GM12878 (cell line): ENCODE results near the gene PCBD1. TPM values are rescaled to one million over a fixed set of nuclear protein-coding genes. Genes with fewer than 3 reads are reported as not detected.
A peak's percentile ranks its signal among the peaks of the same experiment; 100 is the strongest.

Experiments used
- ATAC-seq: fragments of 200-7000 bp; cut with Tn5 transposase; 3 replicates; pipeline ENCODE4 v1.9.1; 2020; ENCODE audit warnings: mild to moderate bottlenecking, moderate library complexity
- BruUV-seq: library from RNA; stranded (reverse); fragments of 400-500 nt; replicated peaks from 2 replicates; lab custom pipeline; 2021; lab: Mats Ljungman, UMichigan
- CTCF ChIA-PET: fragments of 300-600 bp; sonication (Branson Sonifier 250); formaldehyde crosslinking; extraction: SDS; loops from one replicate; lab custom pipeline; 2021; ENCODE audit warnings: inconsistent platforms; lab: Yijun Ruan, JAX
- POLR2A ChIA-PET: fragments of 350-600 bp; formaldehyde crosslinking; extraction: SDS; loops from one replicate; lab custom pipeline; 2021; ENCODE audit warnings: inconsistent platforms; lab: Charles Lee
- RAD21 ChIA-PET: fragments of 300-600 bp; sonication (Branson Sonifier 250); formaldehyde crosslinking; loops from one replicate; lab custom pipeline; 2023; ENCODE audit warnings: antibody characterized with exemption; ENCODE audit not compliant: unreplicated experiment; lab: Charles Lee
- SMC1A ChIA-PET: fragments of 300-600 bp; sonication (Branson Sonifier 250); formaldehyde crosslinking; loops from one replicate; lab custom pipeline; 2023; ENCODE audit not compliant: unreplicated experiment, uncharacterized antibody; lab: Charles Lee
- DNase-seq: peaks from one replicate; pipeline ENCODE4 v3.0.0-alpha.2; 2011; ENCODE audit warnings: low read depth, low spot score
- FAIRE-seq: peaks from 3 replicates; lab custom pipeline; 2011; peaks lifted over from hg19 to GRCh38; lab: Jason Lieb, UNC
- H2AFZ ChIP-seq: 2 replicates; pipeline ENCODE4 v1.6.0; 2011; ENCODE audit warnings: low read depth, low read length, control low read depth; ENCODE audit not compliant: control insufficient read depth
- H3K27ac ChIP-seq: 2 replicates; pipeline ENCODE4 v1.5.1; 2011; ENCODE audit warnings: control low read depth; ENCODE audit not compliant: control insufficient read depth, insufficient read depth
- H3K27me3 ChIP-seq, 2 experiments: replicated peaks in 1 of 2; 2 replicates each; pipeline versions ENCODE4 v1.6.0 to v1.6.1; 2011; ENCODE audit warnings: low read length in 1 of 2; ENCODE audit not compliant: control insufficient read depth in 2 of 2, insufficient read depth in 2 of 2
- H3K36me3 ChIP-seq, 2 experiments: 2 replicates each; pipeline ENCODE4 v1.5.1; 2011; ENCODE audit warnings: low read length in 1 of 2; ENCODE audit not compliant: control insufficient read depth in 2 of 2, insufficient read depth in 2 of 2
- H3K4me1 ChIP-seq: 2 replicates; pipeline ENCODE4 v1.6.1; 2011; ENCODE audit warnings: mild to moderate bottlenecking, low read length, moderate library complexity, mixed read lengths; ENCODE audit not compliant: control insufficient read depth, insufficient read depth
- H3K4me2 ChIP-seq: 2 replicates; pipeline ENCODE4 v1.6.0; 2011; ENCODE audit warnings: control low read depth; ENCODE audit not compliant: control insufficient read depth, insufficient read depth
- H3K4me3 ChIP-seq: fragments of 200-600 bp; sonication (generic); 2 replicates; pipeline ENCODE4 v1.5.1; 2016
- H3K79me2 ChIP-seq: 2 replicates; pipeline ENCODE4 v1.6.0; 2011; ENCODE audit warnings: low read length; ENCODE audit not compliant: control insufficient read depth, insufficient read depth
- H3K9ac ChIP-seq: 2 replicates; pipeline ENCODE4 v1.8.0; 2011; ENCODE audit warnings: low read length, control low read depth, mixed read lengths; ENCODE audit not compliant: control insufficient read depth, insufficient read depth
- H3K9me3 ChIP-seq: replicated peaks from 3 replicates; pipeline ENCODE4 v1.5.1; 2011; ENCODE audit warnings: mild to moderate bottlenecking, low read length; ENCODE audit not compliant: control insufficient read depth, insufficient read depth
- H4K20me1 ChIP-seq: 2 replicates; pipeline ENCODE4 v1.6.0; 2011; ENCODE audit not compliant: control insufficient read depth, insufficient read depth
- ASH2L ChIP-seq: fragments of 300-600, 200-600 bp; sonication (generic); IDR thresholded peaks from 2 replicates; pipeline ENCODE4 v1.6.1; 2017; ENCODE audit warnings: low read depth, mild to moderate bottlenecking, borderline replicate concordance
- BCL11A ChIP-seq: IDR thresholded peaks from 2 replicates; pipeline ENCODE4 v1.6.1; 2011; ENCODE audit warnings: low read depth, low read length
- CBFB ChIP-seq: IDR thresholded peaks from 2 replicates; pipeline ENCODE4 v1.6.1; 2016; ENCODE audit warnings: antibody characterized with exemption, low read depth
- CBX5 ChIP-seq: sonication (generic); IDR thresholded peaks from 2 replicates; pipeline ENCODE4 v1.6.1; 2016; ENCODE audit warnings: low read depth, moderate library complexity, mild to moderate bottlenecking, inconsistent platforms
- CHD4 ChIP-seq: fragments of 200-600 bp; sonication (generic); IDR thresholded peaks from 2 replicates; pipeline ENCODE4 v1.6.1; 2016; ENCODE audit warnings: mild to moderate bottlenecking
- HCFC1 ChIP-seq: fragments of 150-350 bp; IDR thresholded peaks from 2 replicates; pipeline ENCODE4 v1.6.1; 2014; ENCODE audit warnings: low read length
- KDM1A ChIP-seq: fragments of 200-600 bp; sonication (generic); IDR thresholded peaks from 2 replicates; pipeline ENCODE4 v1.6.1; 2016; ENCODE audit warnings: borderline replicate concordance
- KLF5 ChIP-seq: fragments of 450-650 bp; IDR thresholded peaks from 2 replicates; pipeline ENCODE4 v1.6.1; 2014; ENCODE audit warnings: mild to moderate bottlenecking; ENCODE audit not compliant: partially characterized antibody
- NFXL1 ChIP-seq: fragments of 450-650 bp; IDR thresholded peaks from 2 replicates; pipeline ENCODE4 v1.6.1; 2017; ENCODE audit warnings: antibody characterized with exemption, mild to moderate bottlenecking, borderline replicate concordance
- PML ChIP-seq: IDR thresholded peaks from 2 replicates; pipeline ENCODE4 v1.6.1; 2012; ENCODE audit warnings: low read length, inconsistent platforms
- POLR2AphosphoS2 ChIP-seq: IDR thresholded peaks from 2 replicates; pipeline ENCODE4 v1.6.1; 2011; ENCODE audit warnings: low read depth, mild to moderate bottlenecking, low read length, improper control_type of control experiment, moderate library complexity
- RUNX3 ChIP-seq: IDR thresholded peaks from 2 replicates; pipeline ENCODE4 v1.6.1; 2012; ENCODE audit warnings: low read length, inconsistent platforms
- SMAD1 ChIP-seq: fragments of 450-650 bp; IDR thresholded peaks from 2 replicates; pipeline ENCODE4 v1.6.1; 2018; ENCODE audit warnings: mild to moderate bottlenecking, low read depth; ENCODE audit not compliant: partially characterized antibody
- TCF3 ChIP-seq: IDR thresholded peaks from 2 replicates; pipeline ENCODE4 v1.6.1; 2012; ENCODE audit warnings: low read depth, mild to moderate bottlenecking, low read length, borderline replicate concordance; ENCODE audit not compliant: insufficient read depth
- ZBED1 ChIP-seq: IDR thresholded peaks from 2 replicates; pipeline ENCODE4 v1.6.1; 2016; ENCODE audit warnings: borderline replicate concordance
- ZBTB11 ChIP-seq: fragments of 450-650 bp; formaldehyde crosslinking; IDR thresholded peaks from 2 replicates; pipeline ENCODE4 v1.5.0; 2022; ENCODE audit warnings: mild to moderate bottlenecking, missing genetic modification characterization
- ZNF384 ChIP-seq: IDR thresholded peaks from 2 replicates; pipeline ENCODE4 v1.6.1; 2012; ENCODE audit warnings: low read depth, mild to moderate bottlenecking, low read length, improper control_type of control experiment, borderline replicate concordance
- WGBS: methylation state at CpG from one replicate; pipeline ENCODE4 v1.1.6; 2016; ENCODE audit warnings: low lambda C conversion rate; ENCODE audit not compliant: insufficient replicate concordance, insufficient coverage; ENCODE audit errors: missing lambda C conversion rate; 5-methylcytosine and 5-hydroxymethylcytosine counted together
- in situ Hi-C: fragments of 300-500 bp; cut with MboI; formaldehyde crosslinking; loops from 9 replicates; pipeline ENCODE4 v1.14.3; 2018; ENCODE audit warnings: mixed read lengths
- intact Hi-C: fragments of 100-400 bp; cut with micrococcal nuclease; formaldehyde crosslinking; loops from one replicate; pipeline ENCODE4 v1.14.2; 2022; ENCODE audit not compliant: unreplicated experiment
- polyA plus RNA-seq, 11 experiments: library from polyadenylated mRNA; depleted of rRNA in 4 of 11; unstranded in 6 of 11; stranded (reverse) in 5 of 11; fragments of >200 nt; fragmentation: Nextera tagmentation in 4 of 11; fragmentation: Illumina TruSeq in 1 of 11; extraction: Ambion mirVana in 4 of 11; extraction: Trizol in 1 of 11; gene quantifications; 1 replicate in 1 of 11; 2 replicates in 10 of 11; pipeline versions ENCODE4 v1.2.1 to v1.2.3, GENCODE V29; 2011 to 2016; ENCODE audit warnings: inconsistent platforms in 2 of 11, missing spikeins in 2 of 11, low read depth in 1 of 11
- total RNA-seq, 4 experiments: library from RNA; depleted of rRNA in 3 of 4; stranded (reverse); fragments of >200 nt in 3 of 4; fragmentation: Illumina TruSeq in 1 of 4; extraction: Trizol in 1 of 4; gene quantifications; 2 replicates each; pipeline versions ENCODE4 v1.2.1 to v1.2.3, GENCODE V29; 2013 to 2021
- TF ChIP-seq, protein P1 (sequence below): IDR thresholded peaks from 2 replicates; pipeline ENCODE4 v1.6.1; 2011; ENCODE audit warnings: mild to moderate bottlenecking, low read depth, low read length, moderate library complexity; ENCODE audit not compliant: insufficient replicate concordance

PCBD1 gene
- total and polyA plus RNA-seq, 10 of the 15 experiments (the other 5 are each of a cell fraction or from before 2014, with no cell fraction given), result 5.6 to 66.8 (median 34.2) TPM

GRCh38 chr10:70886921-70887665 is 1.3 kb downstream of the PCBD1 start:
- Histone ChIP-seq H3K4me1 (peaks cover 6% of the 10 kb centered on the region; the same call in 1 of the 2 replicates), H3K9ac (peak overlapping the region; percentile 81; the same call in 1 of the 2 replicates), H3K9me3 (no peaks in the 10 kb centered on the region), H4K20me1 (no peaks in the 10 kb centered on the region), H3K27me3 (no peaks in the 10 kb centered on the region)
- intact Hi-C loops (loop anchor here (10.0 kb wide), 1 partner anchor 422 kb away; no protein-coding TSS in a partner anchor), in situ Hi-C loops (loop anchor here (10.0 kb wide), 1 partner anchor 422 kb away; no protein-coding TSS in a partner anchor)
- ChIA-PET RAD21 (interaction anchor here (0.7 kb wide), 1 partner anchor 424 kb away, joined by 3 read pairs; no protein-coding TSS in a partner anchor), CTCF (interaction anchor here (0.6 to 1.9 kb wide), 4 partner anchors 16 to 1010 kb away, joined by 3 to 8 read pairs (median 5); partner anchors contain the start of gene SGPL1), POLR2A (interaction anchor here (0.9 kb wide), 1 partner anchor 10 kb away, joined by 3 read pairs; no protein-coding TSS in a partner anchor)
- FAIRE-seq, result no peak
- ATAC-seq, result no peak
- 80% methylated on average over 12 of the region's 12 CpGs for WGBS
- TF ChIP-seq CBFB (no peak), ASH2L (no peak), ZNF384 (no peak), TCF3 (no peak), ZBED1 (no peak), POLR2AphosphoS2 (no peak), ZBTB11 (CRISPR knock-in tag) (no peak), KLF5 (no peak), PML (no peak), CHD4 (no peak), RUNX3 (no peak), CBX5 (no peak), NFXL1 (no peak), BCL11A (no peak), KDM1A (no peak), SMAD1 (no peak), HCFC1 (no peak)
- TF ChIP-seq, protein P1, sequence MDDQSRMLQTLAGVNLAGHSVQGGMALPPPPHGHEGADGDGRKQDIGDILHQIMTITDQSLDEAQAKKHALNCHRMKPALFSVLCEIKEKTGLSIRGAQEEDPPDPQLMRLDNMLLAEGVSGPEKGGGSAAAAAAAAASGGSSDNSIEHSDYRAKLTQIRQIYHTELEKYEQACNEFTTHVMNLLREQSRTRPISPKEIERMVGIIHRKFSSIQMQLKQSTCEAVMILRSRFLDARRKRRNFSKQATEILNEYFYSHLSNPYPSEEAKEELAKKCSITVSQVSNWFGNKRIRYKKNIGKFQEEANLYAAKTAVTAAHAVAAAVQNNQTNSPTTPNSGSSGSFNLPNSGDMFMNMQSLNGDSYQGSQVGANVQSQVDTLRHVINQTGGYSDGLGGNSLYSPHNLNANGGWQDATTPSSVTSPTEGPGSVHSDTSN, result no peak
- TF ChIP-seq, all 136 proteins: peak for 0
- Histone ChIP-seq H3K79me2 (no peaks in the 10 kb centered on the region), H3K4me2 (peak overlapping the region; percentile 94), H3K4me3 (peak overlapping the region; percentile 71; the same call in 1 of the 2 replicates), H2AFZ (peak overlapping the region; percentile 93), H3K36me3 (peaks cover 0 to 1% of the 10 kb centered on the region in 2 experiments; a peak in 3 of 4 replicates), H3K27ac (no peak overlapping the region; the same call in 1 of the 2 replicates)
- no peak for DNase-seq
- SMC1A ChIA-PET, result interaction anchor here (0.6 to 1.1 kb wide), 2 partner anchors 10 to 338 kb away, joined by 3 to 5 read pairs; no protein-coding TSS in a partner anchor
- no TSS peak for BruUV-seq
